GM12873 (cell line): ENCODE measurements around the gene ASB16.

Source experiments
- CTCF ChIP-seq: IDR thresholded peaks from 2 replicates; pipeline ENCODE4 v1.5.1; 2012; ENCODE audit warnings: low read depth, mild to moderate bottlenecking, moderate library complexity, low read length, control low read depth; ENCODE audit not compliant: insufficient read depth; ENCODE audit errors: missing control alignments

ASB16 gene

GRCh38 chr17:44164476-44164875 lies 6.0 kb upstream of the ASB16 start:
- TF ChIP-seq CTCF = no peak

GRCh38 chr17:44167181-44167861 lies 3.2 kb upstream of the ASB16 start:
- TF ChIP-seq CTCF = no peak

GRCh38 chr17:44170135-44170498 lies 387 bp upstream of the ASB16 start:
- no peak for TF ChIP-seq CTCF

- no peak for TF ChIP-seq CTCF
These were observed 1.5 kb downstream of the ASB16 start for GRCh38 chr17:44171931-44172455.

- no peak for TF ChIP-seq CTCF
These were observed 3.9 kb downstream of the ASB16 start for GRCh38 chr17:44174427-44174826.

- no peak for TF ChIP-seq CTCF
These were observed 5.8 kb downstream of the ASB16 start for GRCh38 chr17:44176257-44176656.

GRCh38 chr17:44176671-44177501 lies 6.4 kb downstream of the ASB16 start:
- TF ChIP-seq CTCF = no peak
